Right lobe of liver (tissue), 6 donors: ENCODE data around the gene PHLDA1. TPM values are rescaled to one million over a fixed set of nuclear protein-coding genes. Genes with fewer than 3 reads are reported as not detected.

Experiments
- ATAC-seq, 4 donors: fragments of 200-7000 bp; cut with Tn5 transposase; one replicate each; pipeline ENCODE4 v1.9.1; 2020; ENCODE audit warnings: mild to moderate bottlenecking in 4 of 4, moderate library complexity in 4 of 4
- DNase-seq, 3 donors: peaks; one replicate each; pipeline ENCODE4 v3.0.0-alpha.2; 2020
- H3K27ac ChIP-seq, 3 donors: fragments of 200-600 bp; one replicate each; pipeline ENCODE4 v1.8.0; 2022
- H3K27me3 ChIP-seq, 2 donors: fragments of 200-600 bp; one replicate each; pipeline ENCODE4 v1.8.0; 2022
- H3K36me3 ChIP-seq, 4 donors: fragments of 200-600 bp; sonication (generic) in 1 of 4; one replicate each; pipeline versions ENCODE4 v1.5.1 to v1.8.0; 2017 to 2022; ENCODE audit warnings: control low read depth in 1 of 4
- H3K4me1 ChIP-seq, 4 donors: fragments of 200-600 bp; sonication (generic) in 1 of 4; one replicate each; pipeline versions ENCODE4 v1.5.1 to v1.8.0; 2017 to 2022; ENCODE audit warnings: control low read depth in 1 of 4
- H3K4me3 ChIP-seq, 3 donors: fragments of 200-600 bp; one replicate each; pipeline ENCODE4 v1.8.0; 2022
- H3K9me3 ChIP-seq, 4 donors: fragments of 200-600 bp; sonication (generic) in 1 of 4; one replicate each; pipeline versions ENCODE4 v1.5.1 to v1.8.0; 2017 to 2022; ENCODE audit warnings: control low read depth in 1 of 4
- POLR2A ChIP-seq: fragments of 450-650 bp; IDR thresholded peaks from one replicate; pipeline ENCODE4 v1.6.1; 2017; ENCODE audit warnings: antibody characterized with exemption, mild to moderate bottlenecking
- WGBS: methylation state at CpG from one replicate; pipeline ENCODE4 v1.1.6; 2018; ENCODE audit warnings: low coverage, low lambda C conversion rate; ENCODE audit not compliant: insufficient coverage; ENCODE audit errors: missing lambda C conversion rate; 5-methylcytosine and 5-hydroxymethylcytosine counted together
- intact Hi-C, 2 donors: fragments of 100-400 bp; cut with DNase I; formaldehyde crosslinking; loops; one replicate each; pipeline versions ENCODE4 v1.11.2 to v1.14.1; 2022
- total RNA-seq, 6 experiments: library from RNA; depleted of rRNA in 2 of 6; stranded (reverse); fragments of >200 nt in 2 of 6; fragmentation: NEBNext Ultra II Directional in 3 of 6; extraction: Animal tissue kit (Norgen Biotek cat#: 25700) in 3 of 6; gene quantifications; one replicate each; pipeline versions ENCODE4 v1.1.0 to v1.2.4, GENCODE V29; 2016 to 2023
- TF ChIP-seq, protein P1 (sequence below), 4 donors: fragments of 200-600 bp in 3 of 4; fragments of 450-650 bp in 1 of 4; IDR thresholded peaks; one replicate each; pipeline versions ENCODE4 v1.5.1 to v1.8.0; 2016 to 2022; ENCODE audit warnings: antibody characterized with exemption in 4 of 4, mild to moderate bottlenecking in 2 of 4
- donor health status: DM: no; HTN: yes; CAD: no.
- donor health status: DM: no; HTN: no; CAD: no.
- donor health status: DM: no; HTN: no; CAD: no.
- donor health status: DM: no; HTN: yes; CAD: no.
- donor health status: DM: no; HTN: yes; CAD: no.

The PHLDA1 gene
- total RNA-seq, 6 experiments from 2014 or later = 1.7 to 22.4 (median 14.3) TPM

DNA sequence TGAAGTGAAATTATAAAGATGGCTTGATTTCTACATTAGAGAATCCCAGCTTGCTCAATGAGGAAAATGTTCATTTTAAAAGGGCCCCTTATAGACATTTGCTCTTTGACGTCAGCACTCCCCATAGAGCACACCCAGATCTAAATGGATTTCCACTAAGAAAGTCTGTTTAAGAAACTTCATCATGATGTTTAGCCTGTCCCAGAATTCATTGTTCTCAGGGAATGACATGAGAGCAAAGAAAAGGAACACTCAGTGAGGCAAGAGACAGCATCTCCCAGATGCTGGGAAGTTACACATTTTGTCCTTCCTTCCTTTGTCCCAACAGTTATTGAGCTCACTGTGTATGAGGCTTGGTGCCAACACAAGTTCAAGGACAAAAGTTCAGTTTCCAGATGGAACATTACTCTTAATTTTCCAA is 4.9 kb downstream of the PHLDA1 start:
- Histone ChIP-seq H3K27me3 (no peaks in the 10 kb centered on the region), H3K4me1 (peaks cover 0 to 5% (median 2%) of the 10 kb centered on the region in 4 donors), H3K36me3 (no peaks in the 10 kb centered on the region), H3K4me3 (no peak overlapping the region), H3K9me3 (no peaks in the 10 kb centered on the region), H3K27ac (peak overlapping the region in 1 of 3 donors; percentile 11)
- WGBS = 67% methylated on average over 1 of the region's 1 CpG
- ATAC-seq (no peak), DNase-seq (no peak)
- peak; percentile 11 for TF ChIP-seq POLR2A
- TF ChIP-seq, protein P1, sequence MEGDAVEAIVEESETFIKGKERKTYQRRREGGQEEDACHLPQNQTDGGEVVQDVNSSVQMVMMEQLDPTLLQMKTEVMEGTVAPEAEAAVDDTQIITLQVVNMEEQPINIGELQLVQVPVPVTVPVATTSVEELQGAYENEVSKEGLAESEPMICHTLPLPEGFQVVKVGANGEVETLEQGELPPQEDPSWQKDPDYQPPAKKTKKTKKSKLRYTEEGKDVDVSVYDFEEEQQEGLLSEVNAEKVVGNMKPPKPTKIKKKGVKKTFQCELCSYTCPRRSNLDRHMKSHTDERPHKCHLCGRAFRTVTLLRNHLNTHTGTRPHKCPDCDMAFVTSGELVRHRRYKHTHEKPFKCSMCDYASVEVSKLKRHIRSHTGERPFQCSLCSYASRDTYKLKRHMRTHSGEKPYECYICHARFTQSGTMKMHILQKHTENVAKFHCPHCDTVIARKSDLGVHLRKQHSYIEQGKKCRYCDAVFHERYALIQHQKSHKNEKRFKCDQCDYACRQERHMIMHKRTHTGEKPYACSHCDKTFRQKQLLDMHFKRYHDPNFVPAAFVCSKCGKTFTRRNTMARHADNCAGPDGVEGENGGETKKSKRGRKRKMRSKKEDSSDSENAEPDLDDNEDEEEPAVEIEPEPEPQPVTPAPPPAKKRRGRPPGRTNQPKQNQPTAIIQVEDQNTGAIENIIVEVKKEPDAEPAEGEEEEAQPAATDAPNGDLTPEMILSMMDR (IDR thresholded peaks at IDR 0.05) = no peak
- intact Hi-C loops = no loop called here

DNA sequence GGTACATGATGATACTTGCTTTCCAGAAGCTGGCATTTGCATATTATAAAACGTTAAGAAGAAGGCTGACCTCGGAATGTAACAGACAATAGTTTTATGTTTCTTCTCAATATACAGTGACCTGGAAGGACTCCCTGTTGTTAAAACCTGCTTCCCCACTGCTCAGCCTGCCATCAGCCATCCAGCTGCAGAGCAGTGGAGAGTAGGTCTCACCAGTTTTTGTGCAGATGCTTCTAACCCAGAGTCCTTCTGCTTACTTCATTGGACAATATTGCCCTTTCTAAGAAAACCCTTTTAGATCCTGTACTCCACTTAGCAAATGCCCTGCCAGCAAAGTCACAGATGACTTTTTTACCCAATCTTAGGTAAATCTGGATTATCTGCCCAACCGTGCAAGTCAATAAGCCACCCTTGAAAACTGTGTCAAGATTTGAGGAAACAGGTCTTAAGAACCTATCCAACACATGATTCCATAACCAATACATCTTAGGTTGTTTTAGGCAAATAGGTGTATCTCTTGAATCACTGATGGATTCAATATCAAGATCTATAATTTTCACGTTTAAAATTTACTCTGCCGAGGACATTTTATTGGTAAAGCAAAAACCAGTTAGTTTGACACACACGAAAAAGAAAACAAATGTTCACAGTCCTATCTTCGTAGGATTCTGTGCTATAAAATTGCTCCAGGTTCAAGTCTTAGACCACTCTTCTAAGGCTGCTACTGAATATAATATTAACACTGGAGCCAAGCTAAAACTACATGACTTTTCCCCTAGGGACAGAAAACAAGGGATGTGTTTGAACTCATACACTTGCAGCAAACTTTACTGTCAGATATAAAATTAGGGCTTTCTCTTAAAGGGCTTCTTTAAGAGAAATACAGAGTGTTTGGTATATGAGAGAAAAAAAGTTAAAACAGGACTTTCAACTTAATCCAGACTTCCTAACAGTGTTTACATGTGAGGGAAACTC is 5.7 kb downstream of the PHLDA1 start:
- no peak for TF ChIP-seq POLR2A
- TF ChIP-seq, protein P1 (IDR thresholded peaks at IDR 0.05) = no peak
- intact Hi-C loops = no loop called here

DNA sequence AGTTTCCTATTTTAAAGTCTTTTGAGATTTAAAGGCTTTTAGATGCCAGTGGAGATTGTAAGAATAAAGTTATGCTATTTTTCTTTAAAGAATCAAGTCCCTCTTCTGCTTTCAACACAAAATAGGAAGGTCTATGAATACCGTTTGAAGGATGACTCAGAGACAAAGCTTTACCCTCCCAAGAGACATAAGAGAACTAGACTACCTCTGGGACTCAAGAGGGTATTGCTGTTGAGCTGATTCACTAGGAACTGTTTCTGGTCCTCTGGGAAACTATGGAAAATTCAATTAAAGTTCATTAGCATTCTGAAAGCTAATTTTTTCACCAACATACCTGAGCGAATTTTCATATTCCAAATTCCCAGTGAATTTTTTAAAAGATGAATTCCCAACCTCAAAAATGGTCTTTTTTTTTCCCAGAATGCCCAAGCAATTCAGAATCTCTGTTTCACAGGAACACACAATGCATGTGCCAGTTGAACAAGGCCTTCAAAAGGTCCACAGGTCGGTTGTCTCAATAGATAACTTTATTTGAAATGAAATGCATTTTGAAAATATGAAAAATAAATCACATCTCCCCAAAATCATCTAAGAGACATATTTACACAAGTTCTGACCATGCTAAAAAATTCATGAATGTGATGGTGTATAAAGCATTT is 6.5 kb downstream of the PHLDA1 start:
- peaks cover 0 to 5% (median under 1%) of the 10 kb centered on the region in 4 donors for H3K4me1 ChIP-seq
- H3K36me3 ChIP-seq = no peaks in the 10 kb centered on the region
- intact Hi-C loops = no loop called here
- no peaks in the 10 kb centered on the region for H3K27me3 ChIP-seq
- H3K27ac ChIP-seq = no peak overlapping the region
- H3K4me3 ChIP-seq = no peak overlapping the region
- ATAC-seq = no peak
- no peak for DNase-seq
- 79% methylated on average over 3 of the region's 3 CpGs for WGBS
- no peaks in the 10 kb centered on the region for H3K9me3 ChIP-seq
- TF ChIP-seq POLR2A = no peak
- TF ChIP-seq, protein P1 (IDR thresholded peaks at IDR 0.05) = no peak

More for the DNA sequence above, 5.7 kb downstream of the PHLDA1 start:
- H3K4me1 ChIP-seq = peaks cover 0 to 5% (median 2%) of the 10 kb centered on the region in 4 donors
- no peaks in the 10 kb centered on the region for H3K9me3 ChIP-seq
- H3K36me3 ChIP-seq = no peaks in the 10 kb centered on the region
- H3K4me3 ChIP-seq = no peak overlapping the region
- no peaks in the 10 kb centered on the region for H3K27me3 ChIP-seq
- no peak for DNase-seq
- WGBS = 68% methylated on average over 7 of the region's 7 CpGs
- ATAC-seq = no peak
- H3K27ac ChIP-seq = peak overlapping the region in 1 of 3 donors; percentile 11

DNA sequence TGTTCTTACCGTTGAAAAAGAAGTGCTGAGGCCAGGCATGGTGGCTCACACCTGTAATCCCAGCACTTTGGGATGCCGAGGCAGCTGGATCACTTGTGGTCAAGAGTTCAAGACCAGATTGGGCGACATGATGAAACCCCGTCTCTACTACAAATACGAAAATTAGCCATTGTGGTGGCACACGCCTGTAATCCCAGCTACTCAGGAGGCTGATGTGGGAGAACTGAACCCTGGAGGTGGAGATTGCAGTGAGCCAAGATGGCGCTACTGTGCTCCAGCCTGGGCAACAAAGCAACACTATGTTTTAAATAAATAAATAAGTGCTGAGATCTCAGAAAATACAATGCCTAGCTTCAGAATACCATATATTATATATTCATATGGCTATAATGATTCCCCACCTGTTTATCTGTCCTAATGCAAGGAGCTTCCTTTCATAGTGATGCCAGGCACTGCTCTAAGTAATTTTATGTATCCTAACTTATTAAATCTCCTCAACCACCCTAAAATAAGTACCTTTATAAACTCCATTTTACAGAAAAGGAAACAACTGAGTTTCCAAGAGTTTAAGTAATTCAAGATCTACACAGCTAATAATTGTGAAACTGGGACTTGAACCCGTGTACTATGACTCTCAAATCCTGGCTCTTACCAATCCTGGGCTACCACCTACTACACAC is 7.3 kb downstream of the PHLDA1 start:
- Histone ChIP-seq H3K4me1 (no peaks in the 10 kb centered on the region), H3K9me3 (no peaks in the 10 kb centered on the region), H3K27me3 (no peaks in the 10 kb centered on the region), H3K36me3 (no peaks in the 10 kb centered on the region), H3K27ac (no peak overlapping the region), H3K4me3 (no peak overlapping the region)
- ATAC-seq = no peak
- DNase-seq = no peak
- intact Hi-C loops = no loop called here
- 84% methylated on average over 8 of the region's 8 CpGs for WGBS
- TF ChIP-seq, protein P1 (IDR thresholded peaks at IDR 0.05) = no peak
- no peak for TF ChIP-seq POLR2A
